ENCODE data around the gene IGSF21.

IGSF21 gene

GRCh38 chr1:18111605-18112297, 4.2 kb downstream of the IGSF21 start:
- peaks cover 38% of the 10 kb centered on the region for H3K27me3 ChIP-seq (ENCODE audit: control insufficient read depth, insufficient read depth, low read length)
- no peak overlapping the region for H3K4me2 ChIP-seq (ENCODE audit: low read length)
- no peak overlapping the region for H3K9ac ChIP-seq (ENCODE audit: low read depth, low read length)
- no peaks in the 10 kb centered on the region for H3K36me3 ChIP-seq (ENCODE audit: insufficient read depth, low read length)
- H3K4me3 ChIP-seq (ENCODE audit: low read length) = no peak overlapping the region
- no peaks in the 10 kb centered on the region for H3K9me3 ChIP-seq (replicated peaks; ENCODE audit: low read length)
- H3K4me1 ChIP-seq (ENCODE audit: control insufficient read depth, insufficient read depth, low read length) = no peaks in the 10 kb centered on the region

GRCh38 chr1:18112611-18113010, 5.0 kb downstream of the IGSF21 start:
- no peaks in the 10 kb centered on the region for H3K36me3 ChIP-seq (ENCODE audit: insufficient read depth, low read length)
- no peaks in the 10 kb centered on the region for H3K4me1 ChIP-seq (ENCODE audit: control insufficient read depth, insufficient read depth, low read length)
- no peak overlapping the region for H3K4me2 ChIP-seq (ENCODE audit: low read length)
- no peak overlapping the region for H3K4me3 ChIP-seq (ENCODE audit: low read length)
- H3K9ac ChIP-seq (ENCODE audit: low read depth, low read length) = no peak overlapping the region
- peaks cover 31% of the 10 kb centered on the region for H3K27me3 ChIP-seq (ENCODE audit: control insufficient read depth, insufficient read depth, low read length)
- no peaks in the 10 kb centered on the region for H3K9me3 ChIP-seq (replicated peaks; ENCODE audit: low read length)

GRCh38 chr1:18114726-18115410, 7.3 kb downstream of the IGSF21 start:
- no peaks in the 10 kb centered on the region for H3K4me1 ChIP-seq (ENCODE audit: control insufficient read depth, insufficient read depth, low read length)
- no peaks in the 10 kb centered on the region for H3K36me3 ChIP-seq (ENCODE audit: insufficient read depth, low read length)
- peaks cover 14% of the 10 kb centered on the region for H3K27me3 ChIP-seq (ENCODE audit: control insufficient read depth, insufficient read depth, low read length)
- no peak overlapping the region for H3K4me3 ChIP-seq (ENCODE audit: low read length)
- no peaks in the 10 kb centered on the region for H3K9me3 ChIP-seq (replicated peaks; ENCODE audit: low read length)
- H3K4me2 ChIP-seq (ENCODE audit: low read length) = no peak overlapping the region
- no peak overlapping the region for H3K9ac ChIP-seq (ENCODE audit: low read depth, low read length)

- no peak overlapping the region for H3K4me2 ChIP-seq (ENCODE audit: low read length)
- H3K9me3 ChIP-seq (replicated peaks; ENCODE audit: low read length) = peaks cover 7% of the 10 kb centered on the region
- no peaks in the 10 kb centered on the region for H3K36me3 ChIP-seq (ENCODE audit: insufficient read depth, low read length)
- H3K9ac ChIP-seq (ENCODE audit: low read depth, low read length) = no peak overlapping the region
- no peak overlapping the region for H3K4me3 ChIP-seq (ENCODE audit: low read length)
- no peaks in the 10 kb centered on the region for H3K4me1 ChIP-seq (ENCODE audit: control insufficient read depth, insufficient read depth, low read length)
- H3K27me3 ChIP-seq (ENCODE audit: control insufficient read depth, insufficient read depth, low read length) = no peaks in the 10 kb centered on the region
These were observed 9.2 kb downstream of the IGSF21 start for GRCh38 chr1:18116777-18117176.

GRCh38 chr1:18118078-18118477, 10.5 kb downstream of the IGSF21 start:
- Histone ChIP-seq H3K9me3 (replicated peaks; ENCODE audit: low read length) (peaks cover 7% of the 10 kb centered on the region), H3K4me1 (ENCODE audit: control insufficient read depth, insufficient read depth, low read length) (no peaks in the 10 kb centered on the region), H3K27me3 (ENCODE audit: control insufficient read depth, insufficient read depth, low read length) (no peaks in the 10 kb centered on the region), H3K4me3 (ENCODE audit: low read length) (no peak overlapping the region), H3K4me2 (ENCODE audit: low read length) (no peak overlapping the region), H3K9ac (ENCODE audit: low read depth, low read length) (no peak overlapping the region), H3K36me3 (ENCODE audit: insufficient read depth, low read length) (no peaks in the 10 kb centered on the region)

GRCh38 chr1:18118491-18118890, 10.9 kb downstream of the IGSF21 start:
- Histone ChIP-seq H3K9ac (ENCODE audit: low read depth, low read length) (no peak overlapping the region), H3K4me1 (ENCODE audit: control insufficient read depth, insufficient read depth, low read length) (no peaks in the 10 kb centered on the region), H3K9me3 (replicated peaks; ENCODE audit: low read length) (peaks cover 7% of the 10 kb centered on the region), H3K27me3 (ENCODE audit: control insufficient read depth, insufficient read depth, low read length) (no peaks in the 10 kb centered on the region), H3K36me3 (ENCODE audit: insufficient read depth, low read length) (no peaks in the 10 kb centered on the region), H3K4me3 (ENCODE audit: low read length) (no peak overlapping the region), H3K4me2 (ENCODE audit: low read length) (no peak overlapping the region)

GRCh38 chr1:18119289-18119688, 11.7 kb downstream of the IGSF21 start:
- Histone ChIP-seq H3K9ac (ENCODE audit: low read depth, low read length) (no peak overlapping the region), H3K27me3 (ENCODE audit: control insufficient read depth, insufficient read depth, low read length) (no peaks in the 10 kb centered on the region), H3K4me3 (ENCODE audit: low read length) (no peak overlapping the region), H3K36me3 (ENCODE audit: insufficient read depth, low read length) (no peaks in the 10 kb centered on the region), H3K9me3 (replicated peaks; ENCODE audit: low read length) (peaks cover 7% of the 10 kb centered on the region), H3K4me1 (ENCODE audit: control insufficient read depth, insufficient read depth, low read length) (no peaks in the 10 kb centered on the region), H3K4me2 (ENCODE audit: low read length) (no peak overlapping the region)

- Histone ChIP-seq H3K9me3 (replicated peaks; ENCODE audit: low read length) (peaks cover 7% of the 10 kb centered on the region), H3K4me1 (ENCODE audit: control insufficient read depth, insufficient read depth, low read length) (no peaks in the 10 kb centered on the region), H3K9ac (ENCODE audit: low read depth, low read length) (no peak overlapping the region), H3K27me3 (ENCODE audit: control insufficient read depth, insufficient read depth, low read length) (no peaks in the 10 kb centered on the region), H3K36me3 (ENCODE audit: insufficient read depth, low read length) (no peaks in the 10 kb centered on the region), H3K4me3 (ENCODE audit: low read length) (no peak overlapping the region), H3K4me2 (ENCODE audit: low read length) (no peak overlapping the region)
These were observed 12.3 kb downstream of the IGSF21 start for GRCh38 chr1:18119771-18120377.

GRCh38 chr1:18120638-18121037, 13.0 kb downstream of the IGSF21 start:
- no peak overlapping the region for H3K4me3 ChIP-seq (ENCODE audit: low read length)
- H3K4me1 ChIP-seq (ENCODE audit: control insufficient read depth, insufficient read depth, low read length) = no peaks in the 10 kb centered on the region
- H3K9ac ChIP-seq (ENCODE audit: low read depth, low read length) = no peak overlapping the region
- no peaks in the 10 kb centered on the region for H3K36me3 ChIP-seq (ENCODE audit: insufficient read depth, low read length)
- no peaks in the 10 kb centered on the region for H3K27me3 ChIP-seq (ENCODE audit: control insufficient read depth, insufficient read depth, low read length)
- no peak overlapping the region for H3K4me2 ChIP-seq (ENCODE audit: low read length)
- peaks cover 7% of the 10 kb centered on the region for H3K9me3 ChIP-seq (replicated peaks; ENCODE audit: low read length)

- H3K36me3 ChIP-seq (ENCODE audit: insufficient read depth, low read length) = no peaks in the 10 kb centered on the region
- H3K4me3 ChIP-seq (ENCODE audit: low read length) = no peak overlapping the region
- no peak overlapping the region for H3K4me2 ChIP-seq (ENCODE audit: low read length)
- H3K9me3 ChIP-seq (replicated peaks; ENCODE audit: low read length) = peaks cover 7% of the 10 kb centered on the region
- H3K9ac ChIP-seq (ENCODE audit: low read depth, low read length) = no peak overlapping the region
- no peaks in the 10 kb centered on the region for H3K4me1 ChIP-seq (ENCODE audit: control insufficient read depth, insufficient read depth, low read length)
- H3K27me3 ChIP-seq (ENCODE audit: control insufficient read depth, insufficient read depth, low read length) = no peaks in the 10 kb centered on the region
These were observed 13.6 kb downstream of the IGSF21 start for GRCh38 chr1:18121072-18121820.

- H3K9me3 ChIP-seq (replicated peaks; ENCODE audit: low read length) = peaks cover 7% of the 10 kb centered on the region
- no peak overlapping the region for H3K4me3 ChIP-seq (ENCODE audit: low read length)
- H3K27me3 ChIP-seq (ENCODE audit: control insufficient read depth, insufficient read depth, low read length) = no peaks in the 10 kb centered on the region
- H3K36me3 ChIP-seq (ENCODE audit: insufficient read depth, low read length) = no peaks in the 10 kb centered on the region
- H3K9ac ChIP-seq (ENCODE audit: low read depth, low read length) = no peak overlapping the region
- H3K4me2 ChIP-seq (ENCODE audit: low read length) = no peak overlapping the region
- H3K4me1 ChIP-seq (ENCODE audit: control insufficient read depth, insufficient read depth, low read length) = no peaks in the 10 kb centered on the region
These were observed 15.9 kb downstream of the IGSF21 start for GRCh38 chr1:18123467-18123992.

Data from skeletal muscle satellite cell (primary cell).